Kidney (tissue), 14 donors: ENCODE data around the gene KRTAP4-16. TPM values are rescaled to one million over a fixed set of nuclear protein-coding genes. Genes with fewer than 3 reads are reported as not detected.
"Not testable (repeated sequence)": the region's sequence is repeated elsewhere in the genome, so short reads cannot be mapped to it uniquely, and the experiment has no call there.

Source experiments
- DNase-seq, 5 donors: peaks; one replicate each; pipeline ENCODE4 v3.0.0-alpha.2; 2013 to 2020
- FAIRE-seq: peaks from 2 replicates; lab custom pipeline; 2012; peaks lifted over from hg19 to GRCh38; lab: Jason Lieb, UNC
- H3K27ac ChIP-seq, 2 donors: one replicate each; pipeline ENCODE4 v1.7.0; 2013; ENCODE audit warnings: low read depth in 2 of 2, low read length in 2 of 2, inconsistent platforms in 1 of 2
- H3K27me3 ChIP-seq: one replicate; pipeline ENCODE4 v1.7.1; 2013; ENCODE audit warnings: low read length, inconsistent platforms; ENCODE audit not compliant: control insufficient read depth, insufficient read depth
- H3K36me3 ChIP-seq, 3 donors: one replicate each; pipeline versions ENCODE4 v1.7.0 to v1.7.1; 2013; ENCODE audit warnings: low read length in 3 of 3, control low read depth in 1 of 3, inconsistent platforms in 1 of 3; ENCODE audit not compliant: insufficient read depth in 3 of 3, control insufficient read depth in 2 of 3
- H3K4me1 ChIP-seq, 3 donors: one replicate each; pipeline versions ENCODE4 v1.7.0 to v1.7.1; 2013; ENCODE audit warnings: low read length in 3 of 3, inconsistent platforms in 1 of 3, low read depth in 1 of 3; ENCODE audit not compliant: control insufficient read depth in 2 of 3, insufficient read depth in 2 of 3
- H3K4me3 ChIP-seq, 3 donors: one replicate each; pipeline versions ENCODE4 v1.7.0 to v1.8.1; 2013; ENCODE audit warnings: low read length in 3 of 3, control low read depth in 1 of 3, inconsistent platforms in 1 of 3
- H3K9ac ChIP-seq, 3 donors: one replicate each; pipeline versions ENCODE4 v1.7.0 to v1.7.1; 2013; ENCODE audit warnings: low read length in 3 of 3, control low read depth in 1 of 3, inconsistent platforms in 1 of 3
- H3K9me3 ChIP-seq, 3 donors: one replicate each; pipeline versions ENCODE4 v1.7.0 to v1.7.1; 2013; ENCODE audit warnings: low read length in 3 of 3, control low read depth in 1 of 3, inconsistent platforms in 1 of 3; ENCODE audit not compliant: control insufficient read depth in 2 of 3, insufficient read depth in 1 of 3
- CTCF ChIP-seq: IDR thresholded peaks from 3 replicates; pipeline ENCODE4 v1.5.1; 2012; ENCODE audit warnings: mild to moderate bottlenecking, moderate library complexity, borderline replicate concordance; ENCODE audit not compliant: insufficient read depth; ENCODE audit errors: extremely low read depth
- intact Hi-C: fragments of 100-400 bp; cut with DNase I; formaldehyde crosslinking; loops from one replicate; pipeline ENCODE4 v1.11.1; 2022
- polyA plus RNA-seq: library from polyadenylated mRNA; stranded (reverse); fragments of 350-450 nt; fragmentation: Illumina TruSeq; extraction: RNeasy Lipid Tissue Mini Kit (QIAGEN cat#74804); gene quantifications from one replicate; pipeline ENCODE4 v1.2.3, GENCODE V29; 2014; ENCODE audit warnings: low read depth, low replicate concordance; ENCODE audit not compliant: insufficient read depth
- total RNA-seq: library from RNA; stranded (reverse); fragmentation: NEBNext Ultra II Directional; extraction: Animal tissue kit (Norgen Biotek cat#: 25700); gene quantifications from one replicate; pipeline ENCODE4 v1.2.1, GENCODE V29; 2021
- donor health status: control.
- donor health status: control.
- donor health status: control.
- donor health status: control.
- donor health status: control.
- donor health status: DM: yes; HTN: yes; CAD: no.
- donor health status: Normal renal cell carcinoma (clear cell type).

Gene KRTAP4-16
- total and polyA plus RNA-seq, 2 donors from 2014 or later, result not detected

- intact Hi-C loops, result no loop called here
- Histone ChIP-seq H3K27ac (no peak overlapping the region), H3K4me3 (no peak overlapping the region), H3K9me3 (no peaks in the 10 kb centered on the region), H3K9ac (no peak overlapping the region), H3K27me3 (no peaks in the 10 kb centered on the region), H3K36me3 (no peaks in the 10 kb centered on the region), H3K4me1 (no peaks in the 10 kb centered on the region)
- TF ChIP-seq CTCF, result no peak
- DNase-seq, result no peak
- no peak for FAIRE-seq
Observed at GRCh38 chr17:41064301-41064700, 37.7 kb downstream of the KRTAP4-16 start.

DNA sequence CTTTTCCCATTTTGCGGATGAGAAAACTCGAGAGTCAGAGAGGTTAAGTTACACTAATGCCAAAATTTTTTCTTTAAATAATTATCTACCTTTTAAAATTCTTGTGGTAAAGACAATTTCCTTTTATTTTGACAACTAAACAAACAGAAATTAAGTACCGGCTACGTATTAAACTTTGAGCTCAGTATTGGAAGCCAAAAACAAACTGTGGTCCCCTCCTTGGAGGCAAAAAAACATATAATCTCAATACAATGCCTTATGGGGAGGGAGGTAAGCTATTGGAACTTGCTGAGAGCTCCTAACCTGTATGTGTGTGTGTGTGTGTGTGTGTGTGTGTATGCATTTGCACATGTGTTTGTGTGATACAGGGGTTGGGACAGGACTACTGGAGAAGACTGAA lies 38.6 kb downstream of the KRTAP4-16 start:
- DNase-seq, result no peak
- no peaks in the 10 kb centered on the region for H3K27me3 ChIP-seq
- no peak for TF ChIP-seq CTCF
- intact Hi-C loops, result no loop called here
- no peak for FAIRE-seq
- no peak overlapping the region for H3K27ac ChIP-seq
- H3K4me3 ChIP-seq, result no peak overlapping the region
- H3K9ac ChIP-seq, result no peak overlapping the region
- no peaks in the 10 kb centered on the region for H3K36me3 ChIP-seq
- H3K9me3 ChIP-seq, result no peaks in the 10 kb centered on the region
- H3K4me1 ChIP-seq, result no peaks in the 10 kb centered on the region

GRCh38 chr17:41061964-41062363 lies 40.0 kb downstream of the KRTAP4-16 start:
- H3K9ac ChIP-seq, result no peak overlapping the region
- no peaks in the 10 kb centered on the region for H3K36me3 ChIP-seq
- TF ChIP-seq CTCF, result no peak

GRCh38 chr17:41060052-41060604 lies 41.9 kb downstream of the KRTAP4-16 start, which contains the start of gene KRTAP2-3:
TSS of gene KRTAP2-3 (minus strand) at chr17:41060114. CDS start at chr17:41060050, 64 bp downstream.
- Histone ChIP-seq H3K27me3 (no peaks in the 10 kb centered on the region), H3K4me3 (no peak within 1 kb of the TSS), H3K9ac (no peak within 1 kb of the TSS), H3K36me3 (no peaks in the 10 kb centered on the region), H3K9me3 (no peaks in the 10 kb centered on the region), H3K27ac (no peak within 1 kb of the TSS), H3K4me1 (no peaks in the 10 kb centered on the region)
- intact Hi-C loops, result no loop called here
- DNase-seq, result peak in 2 of 5 donors; percentile 8 to 14
- FAIRE-seq, result no peak
- no peak for TF ChIP-seq CTCF

More at GRCh38 chr17:41061964-41062363, 40.0 kb downstream of the KRTAP4-16 start:
- Histone ChIP-seq H3K27ac (no peak overlapping the region), H3K9me3 (no peaks in the 10 kb centered on the region), H3K27me3 (no peaks in the 10 kb centered on the region), H3K4me1 (no peaks in the 10 kb centered on the region), H3K4me3 (no peak overlapping the region)
- no peak for DNase-seq
- intact Hi-C loops, result no loop called here
- FAIRE-seq, result no peak

DNA sequence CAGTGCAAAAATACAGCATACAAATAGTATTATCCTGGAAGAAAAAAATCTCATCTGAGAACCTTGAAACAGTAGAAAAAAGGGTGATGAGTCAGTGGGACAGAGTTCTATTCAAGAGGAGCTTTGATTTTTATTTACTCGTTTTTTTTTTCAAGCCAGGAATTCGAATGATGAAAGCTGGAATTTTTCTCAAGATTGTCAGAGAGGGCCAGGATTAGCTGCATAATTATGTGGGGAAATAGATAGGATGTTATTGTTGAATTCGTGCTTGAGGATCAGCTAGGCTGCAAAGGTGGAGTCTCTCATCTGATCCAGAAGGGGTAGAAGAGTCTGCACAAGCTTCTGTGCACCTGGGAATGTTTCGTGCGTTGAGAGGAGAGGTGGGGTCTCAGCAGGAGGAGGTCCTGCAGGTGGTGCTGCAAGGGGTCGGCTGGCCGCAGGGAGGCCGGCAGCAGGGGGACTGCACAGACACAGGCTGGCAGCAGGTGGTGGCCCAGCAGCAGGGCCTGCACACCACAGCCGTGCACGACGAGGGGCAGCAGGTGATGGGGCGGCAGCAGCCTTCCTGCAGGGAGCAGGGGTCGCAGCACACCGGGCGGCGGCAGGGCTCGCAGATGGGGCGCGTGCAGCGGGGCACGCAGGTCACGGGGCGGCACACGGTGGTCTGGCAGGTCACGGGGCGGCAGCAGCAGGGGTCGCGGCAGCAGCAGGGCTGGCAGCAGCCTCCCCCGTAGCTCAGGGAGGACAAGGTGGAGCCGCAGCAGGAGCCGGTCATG lies 42.5 kb downstream of the KRTAP4-16 start:
- H3K9ac ChIP-seq, H3K9me3 ChIP-seq, H3K27me3 ChIP-seq, FAIRE-seq, intact Hi-C loops, H3K36me3 ChIP-seq, H3K27ac ChIP-seq, H3K4me1 ChIP-seq, H3K4me3 ChIP-seq: not testable (repeated sequence)
- peak in 1 of 5 donors; percentile 12 for DNase-seq
